Prostate gland (tissue), 2 donors: Measurements from ENCODE around the gene SMC5.

Experiments
- POLR2A ChIP-seq: fragments of 450-650 bp; IDR thresholded peaks from one replicate; pipeline ENCODE4 v1.6.1; 2016; ENCODE audit warnings: antibody characterized with exemption, mild to moderate bottlenecking
- POLR2AphosphoS5 ChIP-seq: sonication (generic); formaldehyde crosslinking; IDR thresholded peaks from one replicate; pipeline ENCODE4 v1.6.1; 2017; ENCODE audit warnings: antibody characterized with exemption
- TF ChIP-seq, protein P1 (sequence below), 4 experiments: fragments of 200-600 bp in 2 of 4; fragments of 450-650 bp in 2 of 4; sonication (generic) in 2 of 4; IDR thresholded peaks; 1 replicate in 3 of 4; 2 replicates in 1 of 4; pipeline ENCODE4 v1.5.1; 2016 to 2019; ENCODE audit warnings: antibody characterized with exemption in 4 of 4, mild to moderate bottlenecking in 2 of 4, moderate library complexity in 2 of 4

DNA sequence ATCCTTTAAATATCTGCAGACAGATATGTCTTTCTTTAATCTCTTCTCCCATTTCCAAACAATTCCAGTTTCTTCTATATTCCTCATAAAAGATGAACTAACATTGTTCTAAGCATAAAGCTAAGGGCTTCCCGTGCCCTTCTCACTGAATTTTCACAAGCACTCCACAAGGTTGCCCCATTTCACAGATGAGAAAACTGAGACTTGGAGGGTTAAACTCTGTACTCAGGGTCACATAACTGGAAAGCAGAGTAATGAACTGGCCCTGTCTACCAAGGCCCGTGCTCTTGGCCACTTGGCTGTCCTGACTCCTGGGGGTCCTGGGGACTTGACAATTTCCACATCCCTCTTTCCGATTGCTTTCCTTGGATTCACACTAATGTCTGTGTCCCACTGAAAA lies 130.4 kb downstream of the SMC5 start:
- no peak for TF ChIP-seq POLR2AphosphoS5
- TF ChIP-seq, protein P1, sequence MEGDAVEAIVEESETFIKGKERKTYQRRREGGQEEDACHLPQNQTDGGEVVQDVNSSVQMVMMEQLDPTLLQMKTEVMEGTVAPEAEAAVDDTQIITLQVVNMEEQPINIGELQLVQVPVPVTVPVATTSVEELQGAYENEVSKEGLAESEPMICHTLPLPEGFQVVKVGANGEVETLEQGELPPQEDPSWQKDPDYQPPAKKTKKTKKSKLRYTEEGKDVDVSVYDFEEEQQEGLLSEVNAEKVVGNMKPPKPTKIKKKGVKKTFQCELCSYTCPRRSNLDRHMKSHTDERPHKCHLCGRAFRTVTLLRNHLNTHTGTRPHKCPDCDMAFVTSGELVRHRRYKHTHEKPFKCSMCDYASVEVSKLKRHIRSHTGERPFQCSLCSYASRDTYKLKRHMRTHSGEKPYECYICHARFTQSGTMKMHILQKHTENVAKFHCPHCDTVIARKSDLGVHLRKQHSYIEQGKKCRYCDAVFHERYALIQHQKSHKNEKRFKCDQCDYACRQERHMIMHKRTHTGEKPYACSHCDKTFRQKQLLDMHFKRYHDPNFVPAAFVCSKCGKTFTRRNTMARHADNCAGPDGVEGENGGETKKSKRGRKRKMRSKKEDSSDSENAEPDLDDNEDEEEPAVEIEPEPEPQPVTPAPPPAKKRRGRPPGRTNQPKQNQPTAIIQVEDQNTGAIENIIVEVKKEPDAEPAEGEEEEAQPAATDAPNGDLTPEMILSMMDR (IDR thresholded peaks at IDR 0.05), result no peak
- TF ChIP-seq POLR2A, result no peak
